Measurements from ENCODE around the gene TPSAB1. TPM values are rescaled to one million over a fixed set of nuclear protein-coding genes. Genes with fewer than 3 reads are reported as not detected.
"Not testable (repeated sequence)": the region's sequence is repeated elsewhere in the genome, so short reads cannot be mapped to it uniquely, and the experiment has no call there.

TPSAB1 gene
- total RNA-seq, 2 experiments from 2014 or later = not detected

DNA sequence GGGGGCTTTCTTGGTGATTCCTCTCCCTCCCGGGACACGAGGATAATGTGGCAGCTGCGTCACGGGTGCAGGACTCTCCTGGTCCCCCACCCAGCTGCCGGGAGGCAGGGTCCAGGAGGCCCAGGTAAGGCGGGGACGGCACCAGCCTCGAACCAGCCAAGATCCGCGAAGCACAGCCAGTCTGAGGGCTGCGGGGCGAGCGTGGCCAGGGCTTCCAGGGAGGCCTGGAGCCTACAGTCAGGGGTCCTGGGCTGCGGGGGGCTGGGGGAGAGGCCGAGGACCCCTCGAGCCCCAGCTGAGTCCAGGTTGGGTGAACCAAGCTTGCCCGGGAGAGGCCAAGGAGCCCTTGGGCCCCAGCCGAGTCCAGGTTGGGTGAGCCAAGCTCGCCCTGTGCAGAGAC is 25.3 kb downstream of the TPSAB1 start:
- no peak for DNase-seq (ENCODE audit: low spot score)
- Histone ChIP-seq H3K4me2 (ENCODE audit: low read length) (no peak overlapping the region), H3K79me2 (ENCODE audit: insufficient read depth, low read depth, low read length) (no peaks in the 10 kb centered on the region), H3K9me2 (ENCODE audit: insufficient read depth, low read length) (no peaks in the 10 kb centered on the region), H3K4me3 (ENCODE audit: low read depth, low read length, poor library complexity, severe bottlenecking) (no peak overlapping the region), H3K27ac (ENCODE audit: low read depth, low read length, poor library complexity, severe bottlenecking) (no peak overlapping the region), H4K20me1 (ENCODE audit: insufficient read depth, low read length) (no peaks in the 10 kb centered on the region), H3K4me1 (ENCODE audit: insufficient read depth, low read length, poor library complexity, severe bottlenecking) (no peaks in the 10 kb centered on the region), H2AFZ (ENCODE audit: low read length) (no peak overlapping the region), H3K9me3 (ENCODE audit: low read length) (no peaks in the 10 kb centered on the region), H3K36me3 (ENCODE audit: insufficient read depth, low read length) (no peaks in the 10 kb centered on the region)
- CTCF ChIA-PET (ENCODE audit: unreplicated experiment) = no interaction called here
- POLR2A ChIA-PET = no interaction called here
- no peak for TF ChIP-seq EZH2phosphoT487 (IDR thresholded peaks at IDR 0.05; ENCODE audit: borderline replicate concordance, low read depth, low read length)
- no peak for TF ChIP-seq CTCF (conservative IDR thresholded peaks at IDR 0.05; ENCODE audit: low read length)
- intact Hi-C loops (cut with micrococcal nuclease; ENCODE audit: unreplicated experiment) = no loop called here
- BruUV-seq (replicated peaks) = no TSS peak

DNA sequence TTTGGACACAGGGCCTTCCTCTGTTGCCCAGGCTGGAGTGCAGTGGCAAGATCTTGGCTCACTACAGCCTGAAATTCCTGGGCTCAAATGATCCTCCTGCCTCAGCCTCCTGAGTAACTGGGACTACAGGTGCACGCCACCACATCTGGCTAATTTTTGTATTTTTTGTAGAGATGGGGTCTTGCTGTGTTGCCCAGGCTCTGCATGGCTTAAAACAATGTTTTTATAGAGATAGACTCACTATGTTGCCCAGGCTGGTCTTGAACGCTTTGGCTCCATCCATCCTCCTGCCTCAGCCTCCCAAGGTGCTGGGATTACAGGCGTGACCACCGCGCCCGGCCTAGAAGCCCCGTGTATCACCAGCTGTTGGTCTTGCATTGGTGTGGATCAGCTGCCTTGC is 28.9 kb downstream of the TPSAB1 start:
- H3K4me2 ChIP-seq (ENCODE audit: low read length); H3K36me3 ChIP-seq (ENCODE audit: insufficient read depth, low read length); H3K9me3 ChIP-seq (ENCODE audit: low read length); CTCF ChIA-PET (ENCODE audit: unreplicated experiment); H3K27ac ChIP-seq (ENCODE audit: low read depth, low read length, poor library complexity, severe bottlenecking); DNase-seq (ENCODE audit: low spot score); H3K4me3 ChIP-seq (ENCODE audit: low read depth, low read length, poor library complexity, severe bottlenecking); H3K79me2 ChIP-seq (ENCODE audit: insufficient read depth, low read depth, low read length); H4K20me1 ChIP-seq (ENCODE audit: insufficient read depth, low read length); intact Hi-C loops (cut with micrococcal nuclease; ENCODE audit: unreplicated experiment); H3K9me2 ChIP-seq (ENCODE audit: insufficient read depth, low read length); H2AFZ ChIP-seq (ENCODE audit: low read length); BruUV-seq (replicated peaks); H3K4me1 ChIP-seq (ENCODE audit: insufficient read depth, low read length, poor library complexity, severe bottlenecking): not testable (repeated sequence)
- POLR2A ChIA-PET = interaction anchor here (0.6 to 0.7 kb wide), 2 partner anchors 171 to 190 kb away, joined by 3 to 4 read pairs; no protein-coding TSS in a partner anchor

DNA sequence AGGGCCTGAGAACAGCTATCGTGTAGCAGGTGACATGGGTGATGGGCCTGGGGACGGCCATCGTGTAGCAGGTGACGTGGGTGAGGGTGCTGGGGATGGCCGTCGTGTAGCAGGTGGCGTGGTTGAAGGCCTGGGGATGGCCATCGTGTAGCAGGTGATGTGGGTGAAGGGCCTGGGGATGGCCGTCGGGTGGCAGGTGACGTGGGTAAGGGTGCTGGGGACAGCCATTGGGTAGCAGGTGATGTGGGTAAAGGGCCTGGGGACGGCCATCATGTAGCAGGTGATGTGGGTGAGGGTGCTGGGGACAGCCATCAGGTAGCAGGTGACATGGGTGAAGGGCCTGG is 30.8 kb downstream of the TPSAB1 start:
- no peaks in the 10 kb centered on the region for H3K9me3 ChIP-seq (ENCODE audit: low read length)
- POLR2A ChIA-PET = no interaction called here
- no peaks in the 10 kb centered on the region for H3K79me2 ChIP-seq (ENCODE audit: insufficient read depth, low read depth, low read length)
- no peak overlapping the region for H2AFZ ChIP-seq (ENCODE audit: low read length)
- no TSS peak for BruUV-seq (replicated peaks)
- no peak overlapping the region for H3K27ac ChIP-seq (ENCODE audit: low read depth, low read length, poor library complexity, severe bottlenecking)
- H3K36me3 ChIP-seq (ENCODE audit: insufficient read depth, low read length) = no peaks in the 10 kb centered on the region
- DNase-seq (ENCODE audit: low spot score) = no peak
- no peaks in the 10 kb centered on the region for H3K4me1 ChIP-seq (ENCODE audit: insufficient read depth, low read length, poor library complexity, severe bottlenecking)
- H3K9me2 ChIP-seq (ENCODE audit: insufficient read depth, low read length) = no peaks in the 10 kb centered on the region
- no peak overlapping the region for H3K4me2 ChIP-seq (ENCODE audit: low read length)
- TF ChIP-seq EZH2phosphoT487 (IDR thresholded peaks at IDR 0.05; ENCODE audit: borderline replicate concordance, low read depth, low read length) = no peak
- CTCF ChIA-PET (ENCODE audit: unreplicated experiment) = interaction anchor here (0.6 kb wide), 1 partner anchor 216 kb away, joined by 3 read pairs; no protein-coding TSS in a partner anchor
- H4K20me1 ChIP-seq (ENCODE audit: insufficient read depth, low read length) = no peaks in the 10 kb centered on the region
- H3K4me3 ChIP-seq (ENCODE audit: low read depth, low read length, poor library complexity, severe bottlenecking) = no peak overlapping the region
- intact Hi-C loops (cut with micrococcal nuclease; ENCODE audit: unreplicated experiment) = no loop called here

DNA sequence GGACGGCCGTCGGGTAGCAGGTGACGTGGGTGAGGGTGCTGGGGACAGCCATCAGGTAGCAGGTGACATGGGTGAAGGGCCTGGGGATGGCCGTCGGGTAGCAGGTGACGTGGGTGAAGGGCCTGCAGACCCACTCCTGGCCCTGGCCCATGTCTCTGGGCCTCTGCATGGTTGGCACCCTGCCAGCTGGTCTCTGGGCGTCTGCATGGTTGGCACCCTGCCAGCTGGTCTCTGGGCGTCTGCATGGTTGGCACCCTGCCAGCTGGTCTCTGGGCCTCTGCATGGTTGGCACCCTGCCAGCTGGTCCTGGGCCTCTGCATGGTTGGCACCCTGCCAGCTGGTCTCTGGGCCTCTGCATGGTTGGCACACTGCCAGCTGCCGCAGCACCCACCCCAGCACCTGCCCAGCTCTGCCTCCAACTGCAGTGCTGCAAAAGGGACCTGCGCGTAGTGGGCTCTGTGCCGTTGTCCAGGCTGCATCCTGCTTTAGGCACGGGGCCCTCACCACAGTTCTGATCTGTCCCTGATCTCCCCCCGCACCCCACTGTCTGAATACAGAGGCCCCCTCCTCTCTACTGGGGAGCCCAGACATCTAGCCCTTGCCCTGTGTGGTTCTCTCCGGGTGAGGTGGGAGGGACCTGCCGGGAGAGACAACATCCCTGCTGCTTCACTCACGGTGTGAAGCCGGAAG is 31.4 kb downstream of the TPSAB1 start:
- POLR2A ChIA-PET; H3K9me2 ChIP-seq (ENCODE audit: insufficient read depth, low read length); DNase-seq (ENCODE audit: low spot score); H3K4me3 ChIP-seq (ENCODE audit: low read depth, low read length, poor library complexity, severe bottlenecking); CTCF ChIA-PET (ENCODE audit: unreplicated experiment); H2AFZ ChIP-seq (ENCODE audit: low read length); H3K27ac ChIP-seq (ENCODE audit: low read depth, low read length, poor library complexity, severe bottlenecking); H3K79me2 ChIP-seq (ENCODE audit: insufficient read depth, low read depth, low read length); BruUV-seq (replicated peaks); H3K9me3 ChIP-seq (ENCODE audit: low read length); H3K4me2 ChIP-seq (ENCODE audit: low read length); intact Hi-C loops (cut with micrococcal nuclease; ENCODE audit: unreplicated experiment); H4K20me1 ChIP-seq (ENCODE audit: insufficient read depth, low read length); H3K4me1 ChIP-seq (ENCODE audit: insufficient read depth, low read length, poor library complexity, severe bottlenecking); H3K36me3 ChIP-seq (ENCODE audit: insufficient read depth, low read length): not testable (repeated sequence)

Data from OCI-LY7 (cell line).